GM18951 (cell line): ENCODE results near the gene UNKL.

ENCODE experiments used
- POLR2A ChIP-seq: IDR thresholded peaks from 4 replicates; pipeline ENCODE4 v1.6.1; 2011; ENCODE audit warnings: mild to moderate bottlenecking; ENCODE audit not compliant: insufficient read length, insufficient read depth; ENCODE audit errors: extremely low read depth
- in situ Hi-C: fragments of 300-500 bp; cut with MboI; formaldehyde crosslinking; loops from one replicate; pipeline ENCODE4 v1.12.0; 2022; ENCODE audit warnings: low sequenced_read_pairs, mixed read lengths, inconsistent platforms; ENCODE audit not compliant: unreplicated experiment

Gene UNKL

DNA sequence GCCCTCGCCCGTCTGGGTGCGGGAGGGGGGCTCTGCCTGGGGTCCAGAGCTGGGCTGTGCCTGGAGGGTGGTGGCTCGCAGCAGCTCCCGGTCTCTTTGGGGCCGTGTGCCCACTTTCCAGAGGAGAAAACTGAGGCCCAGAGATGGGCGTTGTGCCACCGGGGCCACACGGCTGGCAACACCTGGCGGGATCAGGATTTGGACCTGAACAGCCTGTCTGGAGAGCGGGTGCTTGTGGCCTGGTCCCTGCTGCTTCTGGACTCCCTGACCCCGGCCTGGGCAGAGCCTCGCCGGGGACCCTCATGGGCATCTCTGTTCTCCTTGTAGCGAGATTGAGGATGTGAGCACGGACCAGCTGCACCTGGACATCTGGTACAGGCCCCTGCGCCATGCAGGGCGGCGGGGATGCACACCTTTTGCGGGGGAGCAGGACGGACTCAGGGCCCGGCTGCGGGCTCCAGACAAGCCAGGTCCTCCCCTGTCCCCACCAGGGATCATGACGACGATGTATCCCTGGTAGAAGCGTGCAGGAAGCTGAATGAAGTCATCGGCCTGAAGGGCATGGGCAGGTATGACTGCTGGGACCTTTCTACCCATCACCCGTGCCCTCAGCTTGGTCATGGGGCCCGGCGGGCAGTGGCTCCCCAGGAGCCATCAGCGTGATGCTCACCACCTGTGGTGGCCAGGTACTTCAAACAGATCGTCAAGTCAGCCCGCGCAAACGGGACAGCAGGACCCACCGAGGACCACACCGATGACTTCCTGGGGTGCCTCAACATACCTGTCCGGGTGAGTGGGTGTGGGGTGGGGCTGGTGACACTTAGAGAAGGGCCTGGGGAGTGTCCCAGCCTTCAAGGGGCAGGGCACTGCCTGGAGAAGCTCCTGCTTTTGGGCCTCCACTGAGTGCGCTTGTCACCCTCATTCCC lies 72.7 kb downstream of the UNKL start:
- TF ChIP-seq POLR2A: no peak
- in situ Hi-C loops: no loop called here

DNA sequence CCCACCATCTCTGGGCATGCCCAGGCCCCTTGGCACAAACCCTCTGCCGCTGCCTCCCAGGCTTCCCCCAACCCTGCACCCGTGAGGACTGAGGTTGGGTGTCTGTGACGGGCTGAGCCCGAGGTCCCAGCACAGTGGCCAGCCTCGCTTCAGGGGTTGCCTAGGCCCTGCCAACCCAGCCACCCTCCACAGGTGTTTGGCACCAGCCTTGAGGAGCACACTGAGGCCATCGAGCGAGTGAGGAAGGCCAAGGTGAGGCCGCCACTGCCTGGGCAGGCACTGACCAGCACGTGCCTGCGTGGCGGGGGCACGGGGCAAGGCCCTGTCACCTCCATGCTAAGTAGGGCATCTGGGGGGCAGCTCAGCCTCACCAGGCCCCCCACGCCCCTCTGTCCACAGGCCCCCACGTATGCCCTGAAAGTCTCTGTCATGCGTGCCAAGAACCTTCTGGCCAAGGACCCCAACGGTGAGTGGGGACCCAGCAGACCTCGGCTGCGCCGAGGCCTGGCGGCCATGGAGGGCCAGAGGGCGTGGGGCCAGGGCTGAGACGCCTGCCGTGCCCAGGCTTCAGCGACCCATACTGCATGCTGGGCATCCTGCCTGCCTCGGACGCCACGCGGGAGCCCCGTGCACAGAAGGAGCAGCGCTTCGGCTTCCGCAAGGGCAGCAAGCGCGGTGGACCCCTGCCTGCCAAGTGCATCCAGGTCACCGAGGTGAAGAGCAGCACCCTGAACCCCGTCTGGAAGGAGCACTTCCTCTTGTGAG lies 73.6 kb downstream of the UNKL start:
- in situ Hi-C loops: no loop called here
- no peak for TF ChIP-seq POLR2A

- in situ Hi-C loops: no loop called here
- no peak for TF ChIP-seq POLR2A
These were observed 75.4 kb downstream of the UNKL start for GRCh38 chr16:1338855-1339675.

DNA sequence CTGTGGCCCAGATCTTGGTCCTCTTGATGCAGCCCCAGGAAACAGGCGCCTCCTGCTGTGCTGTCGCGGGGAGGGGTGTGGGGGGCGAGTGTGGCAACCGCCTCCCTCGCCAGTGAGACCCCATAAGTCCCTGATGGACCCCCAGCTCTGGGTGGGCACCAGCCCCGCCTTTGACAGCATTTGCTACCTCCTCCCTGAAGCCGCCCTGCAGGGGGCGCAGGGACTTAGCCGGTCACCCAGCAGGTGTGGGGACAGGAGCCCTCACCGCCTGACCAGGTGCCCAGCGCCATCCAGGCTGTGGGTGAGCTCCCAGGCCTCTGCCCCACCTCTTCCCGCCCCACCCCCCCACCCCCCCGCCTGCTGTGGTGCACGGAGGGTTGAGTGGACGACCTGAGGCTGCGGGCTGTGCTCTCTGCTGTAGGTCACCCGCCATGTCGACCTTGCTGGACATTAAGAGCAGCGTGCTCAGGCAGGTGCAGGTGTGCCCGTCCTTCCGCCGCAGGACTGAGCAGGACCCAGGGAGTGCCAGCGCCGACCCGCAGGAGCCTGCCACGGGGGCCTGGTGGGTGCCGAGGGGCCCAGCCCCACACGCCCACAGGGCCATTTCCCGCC lies 76.3 kb downstream of the UNKL start:
- no peak for TF ChIP-seq POLR2A
- in situ Hi-C loops: no loop called here

DNA sequence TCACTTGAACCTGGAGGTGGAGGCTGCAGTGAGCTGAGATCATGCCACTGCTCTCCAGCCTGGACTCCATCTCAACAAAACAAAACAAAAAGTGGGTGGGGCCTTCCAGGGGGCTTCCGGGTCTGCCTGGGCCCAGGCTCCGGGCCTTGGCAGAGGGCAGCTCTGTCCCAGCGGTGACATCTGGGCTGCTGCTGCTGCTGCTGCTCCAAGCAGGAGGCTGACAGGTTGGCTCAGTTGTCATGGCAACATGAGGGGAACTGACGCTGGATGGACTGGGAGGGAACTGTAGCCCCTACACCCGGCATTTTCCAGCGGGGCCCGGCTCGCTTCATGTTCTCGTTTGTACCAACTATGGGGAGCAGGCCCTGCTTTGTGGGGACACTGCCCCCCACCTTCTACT lies 77.0 kb downstream of the UNKL start:
- TF ChIP-seq POLR2A: no peak
- in situ Hi-C loops: no loop called here

GRCh38 chr16:1336619-1337018 lies 77.9 kb downstream of the UNKL start:
- in situ Hi-C loops: no loop called here
- TF ChIP-seq POLR2A: no peak

- in situ Hi-C loops: no loop called here
- TF ChIP-seq POLR2A: no peak
These were observed 78.5 kb downstream of the UNKL start for GRCh38 chr16:1335996-1336395.

- in situ Hi-C loops: no loop called here
- no peak for TF ChIP-seq POLR2A
These were observed 79.1 kb downstream of the UNKL start for GRCh38 chr16:1335211-1335971.

DNA sequence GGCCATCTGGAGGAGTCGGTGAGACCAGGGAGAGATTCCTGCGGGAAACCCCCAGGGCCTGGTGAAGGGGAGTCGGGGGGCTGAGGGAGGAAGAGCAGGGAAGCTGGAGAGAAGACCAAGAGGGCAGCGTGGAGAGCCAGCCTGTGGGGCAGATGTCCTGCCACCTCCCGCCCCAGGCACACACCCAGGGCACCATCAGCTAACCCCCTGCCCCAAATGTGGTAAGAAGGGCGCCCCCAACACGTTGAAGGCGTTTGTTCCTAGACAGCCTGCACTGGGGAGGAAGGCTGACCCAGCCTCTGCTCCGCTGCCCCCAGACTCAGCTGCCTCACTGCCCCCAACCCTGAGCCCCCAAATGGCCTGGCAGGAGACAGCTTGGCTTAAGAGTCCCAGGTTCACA lies 79.8 kb downstream of the UNKL start:
- in situ Hi-C loops: no loop called here
- no peak for TF ChIP-seq POLR2A

GRCh38 chr16:1333854-1334700 lies 80.4 kb downstream of the UNKL start:
- in situ Hi-C loops: no loop called here
- TF ChIP-seq POLR2A: no peak

DNA sequence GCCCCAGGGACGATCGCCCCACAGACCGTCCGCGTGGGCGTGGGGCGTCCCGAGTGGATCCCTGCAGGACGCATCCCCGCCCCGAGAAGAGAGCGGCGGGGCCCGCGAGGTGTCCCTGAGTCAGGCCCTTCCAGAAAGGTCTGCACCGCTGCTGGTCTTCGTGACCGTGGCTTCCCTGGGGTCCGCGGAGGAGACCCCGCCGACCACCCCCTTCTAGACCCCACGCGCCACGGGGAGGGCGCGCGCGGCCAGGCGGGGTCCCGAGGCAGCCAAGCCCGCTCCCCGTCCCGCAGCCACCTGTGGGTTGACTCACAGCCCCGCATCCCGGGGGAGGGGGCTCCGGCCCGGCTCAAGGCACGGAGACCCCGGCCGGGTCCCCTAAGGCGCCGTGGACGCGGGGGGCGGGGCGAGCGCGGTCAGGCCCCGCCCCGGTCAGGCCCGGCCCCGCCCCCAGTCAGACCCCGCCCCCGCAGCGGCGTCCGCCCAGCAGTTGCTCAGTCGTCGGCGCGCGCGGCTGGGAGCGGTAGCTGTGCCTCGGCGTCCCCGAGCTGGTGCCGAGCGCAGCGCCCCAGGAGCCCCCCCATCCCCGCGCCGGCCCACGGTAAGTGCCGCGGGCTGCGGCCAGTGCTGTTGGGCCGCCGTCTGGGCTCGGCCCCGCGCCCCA lies 81.2 kb downstream of the UNKL start, which contains the start of gene BAIAP3:
BAIAP3 (plus strand) TSS at position 497 of the 664 bp plus-strand sequence. CDS start 4,905 bp downstream, outside the sequence.
- TF ChIP-seq POLR2A: no peak
- in situ Hi-C loops: no loop called here
